Adrenal gland (tissue), 12 donors: Measurements from ENCODE around the gene ERAP2. TPM values are rescaled to one million over a fixed set of nuclear protein-coding genes. Genes with fewer than 3 reads are reported as not detected.
"Not testable (repeated sequence)": the region's sequence is repeated elsewhere in the genome, so short reads cannot be mapped to it uniquely, and the experiment has no call there.

Experiments used
- DNase-seq, 7 donors: peaks; one replicate each; pipeline ENCODE4 v3.0.0-alpha.2; 2019 to 2020
- H3K27ac ChIP-seq, 5 donors: fragments of 200-600 bp; sonication (generic) in 4 of 5; 1 replicate in 3 of 5; 2 replicates in 2 of 5; pipeline versions ENCODE4 v1.5.1 to v1.8.0; 2016 to 2020; ENCODE audit warnings: mild to moderate bottlenecking in 1 of 5
- H3K27me3 ChIP-seq: fragments of 200-600 bp; 2 replicates; pipeline ENCODE4 v1.8.0; 2021
- H3K36me3 ChIP-seq, 2 donors: fragments of 200-600 bp; replicated peaks in 1 of 2; 1 replicate in 1 of 2; 2 replicates in 1 of 2; pipeline versions ENCODE4 v1.5.1 to v1.8.0; 2018 to 2022
- H3K4me1 ChIP-seq, 2 donors: fragments of 200-600 bp; replicated peaks in 1 of 2; 1 replicate in 1 of 2; 2 replicates in 1 of 2; pipeline versions ENCODE4 v1.5.1 to v1.8.0; 2018 to 2021
- H3K4me3 ChIP-seq, 4 donors: fragments of 200-600 bp; sonication (generic) in 3 of 4; one replicate each; pipeline ENCODE4 v1.5.1; 2016 to 2018
- H3K9me3 ChIP-seq, 3 donors: fragments of 200-600 bp; sonication (generic) in 1 of 3; replicated peaks in 1 of 3; 1 replicate in 2 of 3; 2 replicates in 1 of 3; pipeline versions ENCODE4 v1.5.1 to v1.8.0; 2016 to 2021
- POLR2A ChIP-seq, 2 donors: fragments of 450-650 bp; IDR thresholded peaks; one replicate each; pipeline ENCODE4 v1.6.1; 2017; ENCODE audit warnings: antibody characterized with exemption in 2 of 2, mild to moderate bottlenecking in 2 of 2, moderate library complexity in 1 of 2
- WGBS, 4 donors: extraction: QIAGEN DNeasy Blood & Tissue Kit in 2 of 4; methylation state at CpG; one replicate each; pipeline versions ENCODE4 v1.1.5 to v1.1.7; 2013 to 2017; 5-methylcytosine and 5-hydroxymethylcytosine counted together
- intact Hi-C, 2 donors: fragments of 100-400 bp; cut with DNase I; formaldehyde crosslinking; loops; one replicate each; pipeline versions ENCODE4 v1.14.1 to v1.15.0; 2022 to 2023
- polyA plus RNA-seq, 3 donors: library from polyadenylated mRNA; stranded (reverse); fragments of 200-250 nt in 2 of 3; fragments of 350-450 nt in 1 of 3; fragmentation: Illumina TruSeq in 1 of 3; extraction: RNeasy Lipid Tissue Mini Kit (QIAGEN cat#74804) in 1 of 3; gene quantifications; one replicate each; pipeline ENCODE4 v1.2.3, GENCODE V29; 2013 to 2014
- total RNA-seq, 9 donors: library from RNA; depleted of rRNA in 4 of 9; stranded (reverse); fragments of >200 nt in 4 of 9; fragments of 120-200 nt in 1 of 9; fragmentation: NEBNext Ultra II Directional in 1 of 9; extraction: Animal tissue kit (Norgen Biotek cat#: 25700) in 1 of 9; gene quantifications; one replicate each; pipeline versions ENCODE4 v1.1.0 to v1.2.4, GENCODE V29; 2013 to 2023
- TF ChIP-seq, protein P1 (sequence below), 6 experiments: fragments of 450-650 bp in 4 of 6; fragments of 200-600 bp in 2 of 6; sonication (generic) in 1 of 6; IDR thresholded peaks; 1 replicate in 5 of 6; 2 replicates in 1 of 6; pipeline versions ENCODE4 v1.5.1 to v1.8.0; 2016 to 2021; ENCODE audit warnings: antibody characterized with exemption in 6 of 6, mild to moderate bottlenecking in 2 of 6, moderate library complexity in 1 of 6
- donor health status: healthy with polysubstance abuse.
- donor health status: Bipolar disorder and iron deficiency.
- donor health status: DM: yes; HTN: yes; CAD: no.
- donor health status: DM: no; HTN: no; CAD: no.
- donor health status: DM: no; HTN: no; CAD: no.
- donor health status: DM: yes; HTN: yes; CAD: no.

ERAP2 gene
- total and polyA plus RNA-seq, 12 donors: 0.94 to 32.1 (median 10.2) TPM

DNA sequence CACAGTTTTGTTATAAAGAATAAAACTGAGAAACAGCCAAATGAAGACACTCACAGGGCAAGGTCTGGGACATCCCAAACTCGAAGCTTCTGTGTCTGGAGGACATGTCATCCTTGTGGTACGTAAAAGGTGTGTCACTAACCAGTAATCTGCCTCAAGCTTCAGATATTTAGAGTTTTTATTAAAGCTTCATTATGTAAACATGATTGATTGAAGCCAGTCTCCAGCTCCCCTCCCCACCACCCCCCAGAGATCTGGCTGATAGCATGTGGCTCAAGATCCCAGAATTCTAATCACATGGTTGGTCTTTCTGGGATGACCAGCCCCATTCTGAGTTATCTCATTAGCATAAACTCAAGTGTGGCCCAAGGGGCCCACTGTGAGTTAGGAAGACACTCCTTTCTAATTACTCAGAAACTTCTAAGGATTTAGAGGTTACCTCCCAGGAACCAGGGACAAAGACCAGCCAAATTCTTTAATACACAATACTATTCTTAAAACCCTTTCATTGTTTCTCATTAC is 37.2 kb upstream of the ERAP2 start:
- Histone ChIP-seq H3K36me3 (no peaks in the 10 kb centered on the region), H3K9me3 (no peaks in the 10 kb centered on the region), H3K4me3 (no peak overlapping the region), H3K4me1 (no peaks in the 10 kb centered on the region), H3K27me3 (no peaks in the 10 kb centered on the region), H3K27ac (no peak overlapping the region)
- intact Hi-C loops: no loop called here
- TF ChIP-seq POLR2A (IDR thresholded peaks at IDR 0.05): no peak
- TF ChIP-seq, protein P1, sequence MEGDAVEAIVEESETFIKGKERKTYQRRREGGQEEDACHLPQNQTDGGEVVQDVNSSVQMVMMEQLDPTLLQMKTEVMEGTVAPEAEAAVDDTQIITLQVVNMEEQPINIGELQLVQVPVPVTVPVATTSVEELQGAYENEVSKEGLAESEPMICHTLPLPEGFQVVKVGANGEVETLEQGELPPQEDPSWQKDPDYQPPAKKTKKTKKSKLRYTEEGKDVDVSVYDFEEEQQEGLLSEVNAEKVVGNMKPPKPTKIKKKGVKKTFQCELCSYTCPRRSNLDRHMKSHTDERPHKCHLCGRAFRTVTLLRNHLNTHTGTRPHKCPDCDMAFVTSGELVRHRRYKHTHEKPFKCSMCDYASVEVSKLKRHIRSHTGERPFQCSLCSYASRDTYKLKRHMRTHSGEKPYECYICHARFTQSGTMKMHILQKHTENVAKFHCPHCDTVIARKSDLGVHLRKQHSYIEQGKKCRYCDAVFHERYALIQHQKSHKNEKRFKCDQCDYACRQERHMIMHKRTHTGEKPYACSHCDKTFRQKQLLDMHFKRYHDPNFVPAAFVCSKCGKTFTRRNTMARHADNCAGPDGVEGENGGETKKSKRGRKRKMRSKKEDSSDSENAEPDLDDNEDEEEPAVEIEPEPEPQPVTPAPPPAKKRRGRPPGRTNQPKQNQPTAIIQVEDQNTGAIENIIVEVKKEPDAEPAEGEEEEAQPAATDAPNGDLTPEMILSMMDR (IDR thresholded peaks at IDR 0.05): no peak
- 89 to 100% (median 95%) methylated on average over 2 of the region's 2 CpGs for WGBS, 4 donors
- no peak for DNase-seq

DNA sequence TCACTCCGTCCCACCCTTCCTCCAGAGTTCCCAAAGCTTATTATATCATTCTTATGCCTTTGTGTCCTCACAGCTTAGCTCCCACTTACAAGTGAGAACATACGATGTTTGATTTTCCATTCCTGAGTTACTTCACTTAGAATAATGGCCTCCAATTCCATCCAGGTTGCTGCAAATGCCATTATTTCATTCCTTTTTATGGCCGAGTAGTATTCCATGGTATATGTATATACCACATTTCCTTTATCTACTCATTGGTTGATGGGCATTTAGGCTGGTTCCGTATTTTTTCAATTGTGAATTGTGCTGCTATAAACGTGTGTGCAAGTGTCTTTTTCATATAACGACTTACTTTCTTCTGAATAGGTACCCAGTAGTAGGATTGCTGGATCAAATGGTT is 34.4 kb upstream of the ERAP2 start:
- H3K4me3 ChIP-seq, H3K36me3 ChIP-seq, intact Hi-C loops, H3K4me1 ChIP-seq, DNase-seq, H3K27ac ChIP-seq, H3K27me3 ChIP-seq, H3K9me3 ChIP-seq: not testable (repeated sequence)
- WGBS, 4 donors: 71 to 74% (median 71%) methylated on average over 6 of the region's 6 CpGs

DNA sequence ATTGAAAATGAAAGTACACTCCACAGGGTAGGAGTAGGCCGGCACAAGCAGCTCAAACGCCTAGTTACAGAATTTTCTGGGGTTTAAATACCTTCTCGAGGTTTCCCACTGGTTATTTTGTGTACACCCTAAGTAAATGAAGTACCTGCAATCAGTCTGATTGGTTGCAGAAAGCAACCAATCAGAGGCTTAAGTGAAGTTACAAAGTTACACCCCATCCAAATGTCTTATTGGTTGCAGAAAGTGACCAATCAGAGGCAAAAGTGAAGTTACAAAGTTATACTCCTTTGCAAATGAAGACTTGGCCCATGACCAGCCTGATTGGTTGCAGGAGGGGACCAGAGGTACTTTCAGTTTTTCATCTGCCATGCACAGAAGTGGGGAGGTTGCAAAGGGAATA is 33.2 kb upstream of the ERAP2 start:
- no peaks in the 10 kb centered on the region for H3K27me3 ChIP-seq
- no peaks in the 10 kb centered on the region for H3K36me3 ChIP-seq
- 78 to 86% (median 83%) methylated on average over 3 of the region's 3 CpGs for WGBS, 4 donors
- no peak overlapping the region for H3K4me3 ChIP-seq
- H3K9me3 ChIP-seq: no peaks in the 10 kb centered on the region
- H3K4me1 ChIP-seq: no peaks in the 10 kb centered on the region
- no peak overlapping the region for H3K27ac ChIP-seq
- TF ChIP-seq, protein P1 (IDR thresholded peaks at IDR 0.05): no peak
- TF ChIP-seq POLR2A (IDR thresholded peaks at IDR 0.05): no peak
- intact Hi-C loops: no loop called here
- no peak for DNase-seq

DNA sequence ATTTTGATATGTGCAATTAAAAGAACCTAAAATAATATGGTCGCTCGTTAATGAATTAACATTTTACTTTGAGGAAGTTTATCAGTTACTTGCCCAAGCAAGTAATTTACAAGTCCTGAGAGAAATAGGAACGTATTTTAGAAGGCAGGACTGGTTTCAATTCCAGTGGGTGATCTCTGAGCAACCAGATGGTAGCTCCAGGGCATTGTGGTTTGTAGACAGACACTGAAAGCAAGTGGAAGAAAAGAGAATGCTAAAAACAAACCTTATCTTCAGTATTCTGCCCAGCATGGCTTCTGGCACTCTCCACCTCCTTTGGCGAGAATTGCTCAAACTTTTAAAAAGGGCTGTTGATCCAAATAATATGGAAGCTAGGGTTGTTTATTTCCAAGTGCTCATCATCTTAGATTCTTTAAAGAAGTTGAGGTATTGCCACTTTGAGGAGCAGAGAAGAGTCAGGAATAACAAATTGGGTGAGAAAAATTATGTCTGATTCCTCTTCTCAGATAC is 31.8 kb upstream of the ERAP2 start:
- no peak for DNase-seq
- TF ChIP-seq POLR2A (IDR thresholded peaks at IDR 0.05): no peak
- TF ChIP-seq, protein P1 (IDR thresholded peaks at IDR 0.05): no peak
- 76 to 80% (median 78%) methylated on average over 4 of the region's 4 CpGs for WGBS, 4 donors
- no peaks in the 10 kb centered on the region for H3K4me1 ChIP-seq
- no peaks in the 10 kb centered on the region for H3K27me3 ChIP-seq
- no peak overlapping the region for H3K4me3 ChIP-seq
- H3K9me3 ChIP-seq: no peaks in the 10 kb centered on the region
- no peak overlapping the region for H3K27ac ChIP-seq
- no peaks in the 10 kb centered on the region for H3K36me3 ChIP-seq
- intact Hi-C loops: no loop called here
